ENCODE measurements around the gene APRT.
"Not testable (repeated sequence)": the region's sequence is repeated elsewhere in the genome, so short reads cannot be mapped to it uniquely, and the experiment has no call there.

Gene APRT

GRCh38 chr16:88775825-88776224 is 35.9 kb downstream of the APRT start:
- in situ Hi-C loops (cut with HindIII; ENCODE audit: low sequenced_read_pairs), result no loop called here

- in situ Hi-C loops (cut with HindIII; ENCODE audit: low sequenced_read_pairs), result no loop called here
Measured at GRCh38 chr16:88774544-88775393, 37.0 kb downstream of the APRT start.

GRCh38 chr16:88773812-88774291 is 37.9 kb downstream of the APRT start:
- in situ Hi-C loops (cut with HindIII; ENCODE audit: low sequenced_read_pairs), result no loop called here

GRCh38 chr16:88772871-88773811 is 38.6 kb downstream of the APRT start:
- in situ Hi-C loops (cut with HindIII; ENCODE audit: low sequenced_read_pairs), result no loop called here

- in situ Hi-C loops (cut with HindIII; ENCODE audit: low sequenced_read_pairs), result not testable (repeated sequence)
Measured at GRCh38 chr16:88771781-88772180, 39.9 kb downstream of the APRT start.

GRCh38 chr16:88771294-88771772 is 40.4 kb downstream of the APRT start:
- in situ Hi-C loops (cut with HindIII; ENCODE audit: low sequenced_read_pairs), result no loop called here

GRCh38 chr16:88770461-88771293 is 41.1 kb downstream of the APRT start:
- in situ Hi-C loops (cut with HindIII; ENCODE audit: low sequenced_read_pairs), result no loop called here

- in situ Hi-C loops (cut with HindIII; ENCODE audit: low sequenced_read_pairs), result no loop called here
Measured at GRCh38 chr16:88769617-88770460, 41.9 kb downstream of the APRT start.

GRCh38 chr16:88768071-88768783 is 43.5 kb downstream of the APRT start:
- in situ Hi-C loops (cut with HindIII; ENCODE audit: low sequenced_read_pairs), result no loop called here

GRCh38 chr16:88767546-88768070 is 44.1 kb downstream of the APRT start:
- in situ Hi-C loops (cut with HindIII; ENCODE audit: low sequenced_read_pairs), result no loop called here

- in situ Hi-C loops (cut with HindIII; ENCODE audit: low sequenced_read_pairs), result no loop called here
Measured at GRCh38 chr16:88766975-88767374, 44.8 kb downstream of the APRT start.

- in situ Hi-C loops (cut with HindIII; ENCODE audit: low sequenced_read_pairs), result no loop called here
Measured at GRCh38 chr16:88764913-88765349, 46.8 kb downstream of the APRT start.

- in situ Hi-C loops (cut with HindIII; ENCODE audit: low sequenced_read_pairs), result no loop called here
Measured at GRCh38 chr16:88764080-88764479, 47.6 kb downstream of the APRT start.

GRCh38 chr16:88763502-88764053 is 48.1 kb downstream of the APRT start:
- in situ Hi-C loops (cut with HindIII; ENCODE audit: low sequenced_read_pairs), result no loop called here

GRCh38 chr16:88762941-88763340 is 48.8 kb downstream of the APRT start:
- in situ Hi-C loops (cut with HindIII; ENCODE audit: low sequenced_read_pairs), result no loop called here

GRCh38 chr16:88762258-88762870 is 49.4 kb downstream of the APRT start:
- in situ Hi-C loops (cut with HindIII; ENCODE audit: low sequenced_read_pairs), result no loop called here

- in situ Hi-C loops (cut with HindIII; ENCODE audit: low sequenced_read_pairs), result no loop called here
Measured at GRCh38 chr16:88761830-88762229, 49.9 kb downstream of the APRT start.

GRCh38 chr16:88761143-88761534 is 50.6 kb downstream of the APRT start:
- in situ Hi-C loops (cut with HindIII; ENCODE audit: low sequenced_read_pairs), result no loop called here
